ENCODE measurements around the gene MAD1L1.
A peak's percentile ranks its signal among the peaks of the same experiment; 100 is the strongest.

Gene MAD1L1

GRCh38 chr7:2130096-2130375 is 102.7 kb downstream of the MAD1L1 start:
- DNase-seq, result no peak

GRCh38 chr7:2129323-2130095 is 103.2 kb downstream of the MAD1L1 start:
- DNase-seq, result no peak

- DNase-seq, result no peak
These were observed 104.0 kb downstream of the MAD1L1 start for GRCh38 chr7:2128601-2129322.

- DNase-seq, result no peak
These were observed 106.1 kb downstream of the MAD1L1 start for GRCh38 chr7:2126621-2127020.

- no peak for DNase-seq
These were observed 106.8 kb downstream of the MAD1L1 start for GRCh38 chr7:2125931-2126330.

GRCh38 chr7:2124604-2125345 is 108.0 kb downstream of the MAD1L1 start:
- no peak for DNase-seq

GRCh38 chr7:2123916-2124315 is 108.8 kb downstream of the MAD1L1 start:
- no peak for DNase-seq

- DNase-seq, result no peak
These were observed 109.4 kb downstream of the MAD1L1 start for GRCh38 chr7:2123360-2123759.

- DNase-seq, result no peak
These were observed 110.1 kb downstream of the MAD1L1 start for GRCh38 chr7:2122651-2123050.

GRCh38 chr7:2120841-2121830 is 111.6 kb downstream of the MAD1L1 start:
- DNase-seq, result no peak

- DNase-seq, result peak in 3 of 4 experiments; percentile 11 to 34 (median 31)
These were observed 112.5 kb downstream of the MAD1L1 start for GRCh38 chr7:2120251-2120660.

GRCh38 chr7:2118630-2119190 is 114.0 kb downstream of the MAD1L1 start:
- no peak for DNase-seq

- no peak for DNase-seq
These were observed 114.7 kb downstream of the MAD1L1 start for GRCh38 chr7:2118056-2118455.

- DNase-seq, result no peak
These were observed 115.1 kb downstream of the MAD1L1 start for GRCh38 chr7:2117646-2118045.

- no peak for DNase-seq
These were observed 115.7 kb downstream of the MAD1L1 start for GRCh38 chr7:2116989-2117591.

GRCh38 chr7:2116448-2116810 is 116.3 kb downstream of the MAD1L1 start:
- no peak for DNase-seq

GRCh38 chr7:2115760-2116447 is 116.8 kb downstream of the MAD1L1 start:
- no peak for DNase-seq

GRCh38 chr7:2114926-2115759 is 117.6 kb downstream of the MAD1L1 start:
- DNase-seq, result no peak

GRCh38 chr7:2114052-2114451 is 118.7 kb downstream of the MAD1L1 start:
- DNase-seq, result no peak
